Measurements from ENCODE around the gene EME1. TPM values are rescaled to one million over a fixed set of nuclear protein-coding genes. Genes with fewer than 3 reads are reported as not detected.

EME1 gene
- total and polyA plus RNA-seq, 2 experiments from 2014 or later, result 14.4 to 15.9 TPM

DNA sequence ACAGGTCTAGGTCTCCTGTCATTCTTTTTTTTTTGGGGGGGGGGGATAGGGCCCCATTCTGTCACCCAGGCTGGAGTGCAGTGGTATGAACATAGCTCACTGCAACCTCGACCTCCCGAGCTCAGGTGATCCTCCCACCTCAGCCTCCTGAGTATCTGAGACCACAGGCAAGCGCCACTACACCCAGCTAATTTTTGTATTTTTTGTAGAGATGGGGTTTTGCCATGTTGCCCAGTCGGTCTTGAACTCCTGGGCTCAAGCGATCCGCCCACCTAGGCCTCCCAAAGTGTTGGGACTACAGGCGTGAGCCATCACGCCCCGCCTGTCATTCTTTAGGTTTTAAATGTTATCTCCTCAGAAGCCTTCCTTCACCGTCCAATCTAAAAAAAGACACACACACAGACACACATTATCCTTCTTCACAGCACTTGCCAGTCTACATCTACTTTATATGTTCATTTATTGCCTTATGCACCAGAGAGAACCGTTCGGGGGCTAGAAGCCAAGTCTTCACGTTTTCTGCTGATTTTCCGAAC is 739 bp upstream of the EME1 start:
- Histone ChIP-seq H2AFZ (peak overlapping the region; percentile 95; the same call in 1 of the 2 replicates), H3K27me3 (ENCODE audit: insufficient read depth) (no peaks in the 10 kb centered on the region), H3K27ac (ENCODE audit: low read depth) (peak overlapping the region; percentile 88; the same call in 1 of the 2 replicates), H3K4me1 (ENCODE audit: insufficient read depth) (peaks cover 9% of the 10 kb centered on the region; the same call in 1 of the 2 replicates), H3K4me3 (peak overlapping the region; percentile 73), H4K20me1 (replicated peaks; ENCODE audit: insufficient read depth) (peaks cover 9% of the 10 kb centered on the region), H3F3A (replicated peaks; ENCODE audit: low read depth) (no peaks in the 10 kb centered on the region), H3K9me2 (ENCODE audit: insufficient read depth) (no peaks in the 10 kb centered on the region), H3K79me2 (replicated peaks; ENCODE audit: insufficient read depth) (peaks cover 20% of the 10 kb centered on the region), H3K4me2 (peak overlapping the region; percentile 98), H3K36me3 (ENCODE audit: insufficient read depth) (peaks cover 22% of the 10 kb centered on the region; the same call in 1 of the 2 replicates)
- H3K36me3 Mint-ChIP-seq (ENCODE audit: low read depth), result peaks cover 54% of the 10 kb centered on the region
- peak overlapping the region; percentile 97 for H3K4me3 Mint-ChIP-seq
- no peak for ATAC-seq
- TF ChIP-seq ZNF114 (CRISPR knock-in tag; IDR thresholded peaks at IDR 0.05) (no peak), EZH2phosphoT487 (IDR thresholded peaks at IDR 0.05; ENCODE audit: unreplicated experiment) (no peak), ETS1 (IDR thresholded peaks at IDR 0.05) (no peak), CREB1 (CRISPR knock-in tag; IDR thresholded peaks at IDR 0.05; ENCODE audit: low read depth) (no peak), EZH2 (IDR thresholded peaks at IDR 0.05; ENCODE audit: low read depth, unreplicated experiment) (no peak), POLR2AphosphoS5 (IDR thresholded peaks at IDR 0.05; ENCODE audit: low read depth) (no peak), JUNB (IDR thresholded peaks at IDR 0.05; ENCODE audit: unreplicated experiment) (no peak)
- TF ChIP-seq, protein P1, sequence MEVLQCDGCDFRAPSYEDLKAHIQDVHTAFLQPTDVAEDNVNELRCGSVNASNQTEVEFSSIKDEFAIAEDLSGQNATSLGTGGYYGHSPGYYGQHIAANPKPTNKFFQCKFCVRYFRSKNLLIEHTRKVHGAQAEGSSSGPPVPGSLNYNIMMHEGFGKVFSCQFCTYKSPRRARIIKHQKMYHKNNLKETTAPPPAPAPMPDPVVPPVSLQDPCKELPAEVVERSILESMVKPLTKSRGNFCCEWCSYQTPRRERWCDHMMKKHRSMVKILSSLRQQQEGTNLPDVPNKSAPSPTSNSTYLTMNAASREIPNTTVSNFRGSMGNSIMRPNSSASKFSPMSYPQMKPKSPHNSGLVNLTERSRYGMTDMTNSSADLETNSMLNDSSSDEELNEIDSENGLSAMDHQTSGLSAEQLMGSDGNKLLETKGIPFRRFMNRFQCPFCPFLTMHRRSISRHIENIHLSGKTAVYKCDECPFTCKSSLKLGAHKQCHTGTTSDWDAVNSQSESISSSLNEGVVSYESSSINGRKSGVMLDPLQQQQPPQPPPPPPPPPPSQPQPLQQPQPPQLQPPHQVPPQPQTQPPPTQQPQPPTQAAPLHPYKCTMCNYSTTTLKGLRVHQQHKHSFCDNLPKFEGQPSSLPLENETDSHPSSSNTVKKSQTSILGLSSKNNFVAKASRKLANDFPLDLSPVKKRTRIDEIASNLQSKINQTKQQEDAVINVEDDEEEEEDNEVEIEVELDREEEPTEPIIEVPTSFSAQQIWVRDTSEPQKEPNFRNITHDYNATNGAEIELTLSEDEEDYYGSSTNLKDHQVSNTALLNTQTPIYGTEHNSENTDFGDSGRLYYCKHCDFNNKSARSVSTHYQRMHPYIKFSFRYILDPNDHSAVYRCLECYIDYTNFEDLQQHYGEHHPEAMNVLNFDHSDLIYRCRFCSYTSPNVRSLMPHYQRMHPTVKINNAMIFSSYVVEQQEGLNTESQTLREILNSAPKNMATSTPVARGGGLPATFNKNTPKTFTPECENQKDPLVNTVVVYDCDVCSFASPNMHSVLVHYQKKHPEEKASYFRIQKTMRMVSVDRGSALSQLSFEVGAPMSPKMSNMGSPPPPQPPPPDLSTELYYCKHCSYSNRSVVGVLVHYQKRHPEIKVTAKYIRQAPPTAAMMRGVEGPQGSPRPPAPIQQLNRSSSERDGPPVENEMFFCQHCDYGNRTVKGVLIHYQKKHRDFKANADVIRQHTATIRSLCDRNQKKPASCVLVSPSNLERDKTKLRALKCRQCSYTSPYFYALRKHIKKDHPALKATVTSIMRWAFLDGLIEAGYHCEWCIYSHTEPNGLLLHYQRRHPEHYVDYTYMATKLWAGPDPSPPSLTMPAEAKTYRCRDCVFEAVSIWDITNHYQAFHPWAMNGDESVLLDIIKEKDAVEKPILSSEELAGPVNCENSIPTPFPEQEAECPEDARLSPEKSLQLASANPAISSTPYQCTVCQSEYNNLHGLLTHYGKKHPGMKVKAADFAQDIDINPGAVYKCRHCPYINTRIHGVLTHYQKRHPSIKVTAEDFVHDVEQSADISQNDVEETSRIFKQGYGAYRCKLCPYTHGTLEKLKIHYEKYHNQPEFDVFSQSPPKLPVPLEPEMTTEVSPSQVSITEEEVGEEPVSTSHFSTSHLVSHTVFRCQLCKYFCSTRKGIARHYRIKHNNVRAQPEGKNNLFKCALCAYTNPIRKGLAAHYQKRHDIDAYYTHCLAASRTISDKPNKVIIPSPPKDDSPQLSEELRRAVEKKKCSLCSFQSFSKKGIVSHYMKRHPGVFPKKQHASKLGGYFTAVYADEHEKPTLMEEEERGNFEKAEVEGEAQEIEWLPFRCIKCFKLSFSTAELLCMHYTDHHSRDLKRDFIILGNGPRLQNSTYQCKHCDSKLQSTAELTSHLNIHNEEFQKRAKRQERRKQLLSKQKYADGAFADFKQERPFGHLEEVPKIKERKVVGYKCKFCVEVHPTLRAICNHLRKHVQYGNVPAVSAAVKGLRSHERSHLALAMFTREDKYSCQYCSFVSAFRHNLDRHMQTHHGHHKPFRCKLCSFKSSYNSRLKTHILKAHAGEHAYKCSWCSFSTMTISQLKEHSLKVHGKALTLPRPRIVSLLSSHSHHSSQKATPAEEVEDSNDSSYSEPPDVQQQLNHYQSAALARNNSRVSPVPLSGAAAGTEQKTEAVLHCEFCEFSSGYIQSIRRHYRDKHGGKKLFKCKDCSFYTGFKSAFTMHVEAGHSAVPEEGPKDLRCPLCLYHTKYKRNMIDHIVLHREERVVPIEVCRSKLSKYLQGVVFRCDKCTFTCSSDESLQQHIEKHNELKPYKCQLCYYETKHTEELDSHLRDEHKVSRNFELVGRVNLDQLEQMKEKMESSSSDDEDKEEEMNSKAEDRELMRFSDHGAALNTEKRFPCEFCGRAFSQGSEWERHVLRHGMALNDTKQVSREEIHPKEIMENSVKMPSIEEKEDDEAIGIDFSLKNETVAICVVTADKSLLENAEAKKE (CRISPR knock-in tag; IDR thresholded peaks at IDR 0.05), result no peak
- peaks cover 13% of the 10 kb centered on the region for H3K4me1 Mint-ChIP-seq
- no peaks in the 10 kb centered on the region for H3K9me3 Mint-ChIP-seq
- H3K27me3 Mint-ChIP-seq (ENCODE audit: insufficient read depth, low read depth, poor library complexity), result peaks cover 11% of the 10 kb centered on the region
- no peak for DNase-seq (ENCODE audit: low spot score)
- H3K27ac Mint-ChIP-seq, result peak overlapping the region; percentile 99
